SK-N-SH (cell line): ENCODE data around the gene SNX8. TPM values are rescaled to one million over a fixed set of nuclear protein-coding genes. Genes with fewer than 3 reads are reported as not detected.

Experiments
- CTCF ChIA-PET: fragments of 300-600, 350-600 bp; formaldehyde crosslinking; extraction: SDS; loops from one replicate; lab custom pipeline; 2021; lab: Yijun Ruan, JAX
- POLR2A ChIA-PET: fragments of 350-600 bp; sonication (Branson Sonifier 250); formaldehyde crosslinking; extraction: SDS; loops from one replicate; lab custom pipeline; 2020; ENCODE audit warnings: antibody characterized with exemption, inconsistent platforms; lab: Yijun Ruan, JAX
- DNase-seq: peaks from one replicate; pipeline ENCODE4 v3.0.0; 2012
- H2AFZ ChIP-seq: fragments of 200-600 bp; sonication (generic); 2 replicates; pipeline ENCODE4 v1.8.1; 2016; ENCODE audit warnings: antibody characterized with exemption, mild to moderate bottlenecking, low read depth
- H3F3A ChIP-seq: fragments of 200-600 bp; sonication (generic); replicated peaks from 2 replicates; pipeline ENCODE3; 2016; ENCODE audit warnings: antibody characterized with exemption, mild to moderate bottlenecking; ENCODE audit not compliant: insufficient read depth
- H3K27ac ChIP-seq, 2 experiments: fragments of 200-500 bp in 1 of 2; fragments of 200-600 bp in 1 of 2; sonication (Bioruptor generic) in 1 of 2; sonication (generic), shearing (Covaris generic) in 1 of 2; 2 replicates each; pipeline versions ENCODE4 v1.5.1 to v1.6.1; 2014 to 2016; ENCODE audit warnings: low read depth in 2 of 2, inconsistent platforms in 1 of 2, low read length in 1 of 2, mild to moderate bottlenecking in 1 of 2, mixed read lengths in 1 of 2
- H3K27me3 ChIP-seq: fragments of 200-600 bp; sonication (generic), shearing (Covaris generic); 2 replicates; pipeline ENCODE4 v1.6.1; 2016; ENCODE audit warnings: mixed run types; ENCODE audit not compliant: insufficient read depth
- H3K36me3 ChIP-seq, 2 experiments: fragments of 200-500 bp in 1 of 2; fragments of 200-600 bp in 1 of 2; sonication (Bioruptor generic) in 1 of 2; sonication (generic) in 1 of 2; replicated peaks in 1 of 2; 2 replicates each; pipeline versions ENCODE3 to v1.5.1; 2014 to 2016; ENCODE audit warnings: low read length in 1 of 2, mild to moderate bottlenecking in 1 of 2; ENCODE audit not compliant: insufficient read depth in 2 of 2, control insufficient read depth in 1 of 2
- H3K4me1 ChIP-seq, 2 experiments: fragments of 200-500 bp in 1 of 2; fragments of 200-600 bp in 1 of 2; sonication (Bioruptor generic) in 1 of 2; sonication (generic), shearing (Covaris generic) in 1 of 2; 2 replicates each; pipeline versions ENCODE4 v1.5.1 to v1.6.1; 2014 to 2016; ENCODE audit warnings: low read depth in 1 of 2, low read length in 1 of 2, mixed run types in 1 of 2; ENCODE audit not compliant: insufficient read depth in 2 of 2, control insufficient read depth in 1 of 2
- H3K4me2 ChIP-seq: fragments of 200-600 bp; sonication (generic), shearing (Covaris generic); 2 replicates; pipeline ENCODE4 v1.6.1; 2017; ENCODE audit warnings: mixed run types
- H3K4me3 ChIP-seq, 2 experiments: fragments of 200-500 bp in 1 of 2; fragments of 200-600 bp in 1 of 2; sonication (Bioruptor generic) in 1 of 2; sonication (generic), shearing (Covaris generic) in 1 of 2; 2 replicates each; pipeline versions ENCODE4 v1.5.1 to v1.8.1; 2014 to 2016; ENCODE audit warnings: low read depth in 2 of 2, inconsistent platforms in 1 of 2, low read length in 1 of 2, mild to moderate bottlenecking in 1 of 2, mixed read lengths in 1 of 2, moderate library complexity in 1 of 2
- H3K79me2 ChIP-seq: fragments of 200-600 bp; sonication (generic); 2 replicates; pipeline ENCODE4 v1.8.1; 2017; ENCODE audit warnings: mild to moderate bottlenecking; ENCODE audit not compliant: insufficient read depth
- H3K9ac ChIP-seq: fragments of 200-600 bp; sonication (generic); 2 replicates; pipeline ENCODE4 v1.6.1; 2017; ENCODE audit warnings: mixed run types
- H3K9me2 ChIP-seq: fragments of 200-600 bp; sonication (generic); 2 replicates; pipeline ENCODE4 v1.6.1; 2017; ENCODE audit warnings: mixed run types
- H3K9me3 ChIP-seq: fragments of 200-600 bp; sonication (generic); 2 replicates; pipeline ENCODE4 v1.6.1; 2017; ENCODE audit warnings: mixed run types, mild to moderate bottlenecking, moderate library complexity
- H4K20me1 ChIP-seq: fragments of 200-600 bp; sonication (generic); 2 replicates; pipeline ENCODE4 v1.6.1; 2017; ENCODE audit warnings: mild to moderate bottlenecking, mixed run types; ENCODE audit not compliant: insufficient read depth
- CHD2 ChIP-seq: fragments of 150-350 bp; IDR thresholded peaks from 2 replicates; pipeline ENCODE4 v1.6.1; 2018; ENCODE audit warnings: low read length; ENCODE audit not compliant: partially characterized antibody
- ELF1 ChIP-seq: IDR thresholded peaks from 2 replicates; pipeline ENCODE4 v1.4.0; 2012
- EP300 ChIP-seq, 2 experiments: IDR thresholded peaks; 2 replicates each; pipeline versions ENCODE4 v1.4.0 to v1.6.1; 2012; ENCODE audit warnings: borderline replicate concordance in 1 of 2, low read depth in 1 of 2, low read length in 1 of 2
- FOSL2 ChIP-seq: IDR thresholded peaks from 2 replicates; pipeline ENCODE4 v1.4.0; 2012; ENCODE audit warnings: low read depth, mild to moderate bottlenecking, moderate library complexity, borderline replicate concordance
- FOXM1 ChIP-seq: IDR thresholded peaks from 2 replicates; pipeline ENCODE4 v1.4.0; 2012; ENCODE audit warnings: low read depth, mild to moderate bottlenecking
- GATA2 ChIP-seq: sonication (generic); formaldehyde crosslinking; IDR thresholded peaks from 2 replicates; pipeline ENCODE4 v1.5.0; 2020; ENCODE audit warnings: mild to moderate bottlenecking, missing genetic modification reagents
- JUND ChIP-seq: IDR thresholded peaks from 2 replicates; pipeline ENCODE4 v1.4.0; 2012
- POLR2AphosphoS5 ChIP-seq: IDR thresholded peaks from 2 replicates; pipeline ENCODE4 v1.6.1; 2012; ENCODE audit warnings: low read depth, low read length
- RCOR1 ChIP-seq: fragments of 150-350 bp; IDR thresholded peaks from 2 replicates; pipeline ENCODE4 v1.6.1; 2017; ENCODE audit warnings: antibody characterized with exemption, low read length
- RFX5 ChIP-seq: IDR thresholded peaks from 2 replicates; pipeline ENCODE4 v1.6.1; 2012; ENCODE audit warnings: mild to moderate bottlenecking, improper control_type of control experiment, low read length
- SIN3A ChIP-seq: IDR thresholded peaks from 2 replicates; pipeline ENCODE4 v1.6.1; 2012; ENCODE audit warnings: low read depth, mild to moderate bottlenecking, low read length, moderate library complexity, borderline replicate concordance
- YY1 ChIP-seq: IDR thresholded peaks from 2 replicates; pipeline ENCODE4 v1.4.0; 2012; ENCODE audit warnings: low read depth, mild to moderate bottlenecking
- WGBS: methylation state at CpG from one replicate; pipeline ENCODE4 v1.1.6; 2017; ENCODE audit warnings: low lambda C conversion rate; 5-methylcytosine and 5-hydroxymethylcytosine counted together
- polyA plus RNA-seq, 3 experiments: library from polyadenylated mRNA; depleted of rRNA; stranded (reverse); fragments of >200 nt; gene quantifications; 2 replicates each; pipeline ENCODE4 v1.2.3, GENCODE V29; 2012
- TF ChIP-seq, protein P1 (sequence below): IDR thresholded peaks from 2 replicates; pipeline ENCODE4 v1.4.0; 2012; ENCODE audit warnings: low read depth, borderline replicate concordance
- TF ChIP-seq, protein P2 (sequence below): fragments of 200-600 bp; sonication (generic); IDR thresholded peaks from 2 replicates; pipeline ENCODE4 v1.6.1; 2017; ENCODE audit warnings: antibody characterized with exemption, mild to moderate bottlenecking, moderate library complexity

SNX8 gene
- polyA plus RNA-seq, 1 of the 3 experiments (the other 2 are of a cell fraction): 20.6 TPM

DNA sequence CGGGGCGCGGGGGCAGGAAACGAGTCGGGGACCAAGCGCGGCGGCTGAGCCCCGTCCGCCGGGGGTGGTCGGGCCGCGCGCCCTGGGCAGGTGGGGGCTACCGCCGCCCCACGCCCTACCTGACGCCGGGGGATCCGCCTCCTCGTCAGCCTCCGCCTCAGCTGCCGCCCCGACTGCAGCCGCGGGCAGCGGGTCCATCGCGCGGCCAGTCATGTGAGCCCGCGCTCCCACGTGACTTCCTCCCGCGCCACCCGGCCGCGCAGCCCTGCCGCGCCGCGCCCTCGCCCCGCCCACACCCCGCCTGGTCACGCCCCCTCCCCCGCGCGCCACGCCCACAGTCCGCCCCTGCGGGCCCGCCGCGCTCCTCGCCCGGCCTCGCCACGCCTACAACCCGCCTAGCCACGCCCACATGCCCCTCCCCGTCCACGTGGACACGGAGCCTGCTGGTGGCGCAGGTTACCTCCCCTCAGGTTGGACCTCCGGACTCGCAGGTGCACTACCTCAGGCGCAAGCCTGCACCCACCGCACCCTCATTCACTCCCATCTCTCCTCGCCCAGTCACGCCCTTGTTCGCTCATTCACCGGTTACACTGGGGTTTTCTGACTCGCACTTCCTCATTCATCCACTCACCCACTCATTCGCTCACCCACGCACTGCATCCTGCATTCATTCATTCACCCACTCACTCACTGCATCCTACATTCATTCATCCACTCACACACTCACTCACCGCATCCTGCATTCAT is at the start of gene SNX8 (continued):
- no peak for TF ChIP-seq JUND
- TF ChIP-seq CHD2: no peak
- TF ChIP-seq RCOR1: no peak
- TF ChIP-seq, protein P1, sequence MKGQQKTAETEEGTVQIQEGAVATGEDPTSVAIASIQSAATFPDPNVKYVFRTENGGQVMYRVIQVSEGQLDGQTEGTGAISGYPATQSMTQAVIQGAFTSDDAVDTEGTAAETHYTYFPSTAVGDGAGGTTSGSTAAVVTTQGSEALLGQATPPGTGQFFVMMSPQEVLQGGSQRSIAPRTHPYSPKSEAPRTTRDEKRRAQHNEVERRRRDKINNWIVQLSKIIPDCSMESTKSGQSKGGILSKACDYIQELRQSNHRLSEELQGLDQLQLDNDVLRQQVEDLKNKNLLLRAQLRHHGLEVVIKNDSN: peak; percentile 93

DNA sequence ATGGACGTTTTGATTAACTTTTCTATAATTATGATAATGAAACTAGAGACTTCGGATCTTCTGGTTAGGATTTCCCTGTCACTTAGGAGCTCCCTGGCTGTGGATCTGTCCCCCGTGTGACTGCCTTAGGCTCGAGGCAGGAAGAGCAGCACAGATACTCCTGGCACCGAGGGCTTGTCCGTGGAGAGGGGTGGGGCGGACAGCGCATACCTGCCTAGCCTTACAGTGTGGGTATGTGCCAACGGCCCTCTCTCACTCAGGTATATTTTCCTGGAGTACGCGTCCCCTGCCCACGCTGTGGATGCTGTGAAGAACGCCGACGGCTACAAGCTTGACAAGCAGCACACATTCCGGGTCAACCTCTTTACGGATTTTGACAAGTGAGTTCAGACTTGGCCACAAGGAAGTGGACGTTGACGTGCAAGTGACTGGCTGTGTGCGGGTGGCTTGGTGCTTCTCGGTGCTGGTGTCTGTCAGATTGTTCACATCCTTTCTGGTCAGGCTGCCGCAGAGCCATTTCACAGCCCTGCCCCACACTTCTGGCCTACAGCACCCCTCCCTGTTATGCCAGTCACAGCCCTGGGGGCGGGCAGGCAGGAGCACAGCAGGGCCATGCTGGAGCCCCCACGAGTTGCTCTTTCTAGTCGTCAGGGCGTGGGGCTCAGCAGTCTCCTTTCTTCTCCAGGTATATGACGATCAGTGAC is 48.3 kb upstream of the SNX8 start:
- Histone ChIP-seq H3K9me3 (no peaks in the 10 kb centered on the region), H3K79me2 (peaks cover 74% of the 10 kb centered on the region), H3K36me3 (peaks cover 74 to 76% of the 10 kb centered on the region in 2 experiments), H3K27me3 (no peaks in the 10 kb centered on the region), H3F3A (peaks cover 15% of the 10 kb centered on the region), H3K4me3 (no peak overlapping the region), H3K4me2 (no peak overlapping the region), H3K9me2 (no peaks in the 10 kb centered on the region), H4K20me1 (peaks cover 66% of the 10 kb centered on the region), H3K27ac (no peak overlapping the region), H3K9ac (no peak overlapping the region), H2AFZ (no peak overlapping the region), H3K4me1 (no peaks in the 10 kb centered on the region; a peak in 1 of 4 replicates)
- ChIA-PET POLR2A (interaction anchor here (0.6 kb wide), 1 partner anchor 259 kb away, joined by 4 read pairs; no protein-coding TSS in a partner anchor), CTCF (no interaction called here)
- WGBS: 96% methylated on average over 27 of the region's 27 CpGs
- TF ChIP-seq, protein P2, sequence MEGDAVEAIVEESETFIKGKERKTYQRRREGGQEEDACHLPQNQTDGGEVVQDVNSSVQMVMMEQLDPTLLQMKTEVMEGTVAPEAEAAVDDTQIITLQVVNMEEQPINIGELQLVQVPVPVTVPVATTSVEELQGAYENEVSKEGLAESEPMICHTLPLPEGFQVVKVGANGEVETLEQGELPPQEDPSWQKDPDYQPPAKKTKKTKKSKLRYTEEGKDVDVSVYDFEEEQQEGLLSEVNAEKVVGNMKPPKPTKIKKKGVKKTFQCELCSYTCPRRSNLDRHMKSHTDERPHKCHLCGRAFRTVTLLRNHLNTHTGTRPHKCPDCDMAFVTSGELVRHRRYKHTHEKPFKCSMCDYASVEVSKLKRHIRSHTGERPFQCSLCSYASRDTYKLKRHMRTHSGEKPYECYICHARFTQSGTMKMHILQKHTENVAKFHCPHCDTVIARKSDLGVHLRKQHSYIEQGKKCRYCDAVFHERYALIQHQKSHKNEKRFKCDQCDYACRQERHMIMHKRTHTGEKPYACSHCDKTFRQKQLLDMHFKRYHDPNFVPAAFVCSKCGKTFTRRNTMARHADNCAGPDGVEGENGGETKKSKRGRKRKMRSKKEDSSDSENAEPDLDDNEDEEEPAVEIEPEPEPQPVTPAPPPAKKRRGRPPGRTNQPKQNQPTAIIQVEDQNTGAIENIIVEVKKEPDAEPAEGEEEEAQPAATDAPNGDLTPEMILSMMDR: no peak
- TF ChIP-seq EP300 (IDR thresholded peaks at IDR 0.05; ENCODE audit: borderline replicate concordance in 1 of 2, low read depth in 1 of 2, low read length in 1 of 2) (no peak), YY1 (no peak), RFX5 (no peak), POLR2AphosphoS5 (no peak), GATA2 (no peak), FOXM1 (no peak), FOSL2 (no peak), ELF1 (no peak), SIN3A (no peak)
- DNase-seq: no peak
